NCI-H1436 (cell line): ENCODE data around the gene NET1.
A peak's percentile ranks its signal among the peaks of the same experiment; 100 is the strongest.

ENCODE experiments used
- DNase-seq: peaks from one replicate; lab custom pipeline; 2025; lab: John Stamatoyannopoulos, UW

The NET1 gene

GRCh38 chr10:5443429-5443828, 31.1 kb downstream of the NET1 start:
- no peak for DNase-seq

- DNase-seq: no peak
Measured at GRCh38 chr10:5445006-5445405, 32.6 kb downstream of the NET1 start.

- peak; percentile 75 for DNase-seq
Measured at GRCh38 chr10:5446390-5446926, 34.1 kb downstream of the NET1 start.

- DNase-seq: no peak
Measured at GRCh38 chr10:5447056-5447455, 34.7 kb downstream of the NET1 start.

GRCh38 chr10:5447611-5448071, 35.3 kb downstream of the NET1 start:
- DNase-seq: no peak

- no peak for DNase-seq
Measured at GRCh38 chr10:5448333-5449001, 36.1 kb downstream of the NET1 start.

- no peak for DNase-seq
Measured at GRCh38 chr10:5449227-5449626, 36.9 kb downstream of the NET1 start.

- no peak for DNase-seq
Measured at GRCh38 chr10:5449823-5450222, 37.5 kb downstream of the NET1 start.

GRCh38 chr10:5450605-5451384, 38.4 kb downstream of the NET1 start:
- DNase-seq: no peak

- DNase-seq: no peak
Measured at GRCh38 chr10:5453749-5454489, 41.6 kb downstream of the NET1 start.

- DNase-seq: no peak
Measured at GRCh38 chr10:5456563-5456962, 44.2 kb downstream of the NET1 start.

GRCh38 chr10:5457741-5458140, 45.4 kb downstream of the NET1 start:
- DNase-seq: no peak

- DNase-seq: no peak
Measured at GRCh38 chr10:5458425-5458824, 46.1 kb downstream of the NET1 start.

GRCh38 chr10:5458949-5459747, 46.8 kb downstream of the NET1 start:
- no peak for DNase-seq

GRCh38 chr10:5460468-5461202, 48.3 kb downstream of the NET1 start:
- DNase-seq: no peak

GRCh38 chr10:5461203-5461588, 48.8 kb downstream of the NET1 start:
- DNase-seq: no peak

GRCh38 chr10:5461914-5462840, 49.8 kb downstream of the NET1 start:
- no peak for DNase-seq

- no peak for DNase-seq
Measured at GRCh38 chr10:5462841-5463293, 50.5 kb downstream of the NET1 start.

GRCh38 chr10:5464546-5464945, 52.2 kb downstream of the NET1 start:
- DNase-seq: no peak

- no peak for DNase-seq
Measured at GRCh38 chr10:5465976-5466450, 53.7 kb downstream of the NET1 start.
